HepG2 (cell line): ENCODE results near the gene PSEN1. TPM values are rescaled to one million over a fixed set of nuclear protein-coding genes. Genes with fewer than 3 reads are reported as not detected.

Experiments
- ATAC-seq: fragments of 200-7000 bp; cut with Tn5 transposase; 3 replicates; pipeline ENCODE4 v1.9.1; 2020; ENCODE audit warnings: mild to moderate bottlenecking, moderate library complexity
- BruUV-seq: library from RNA; stranded (reverse); fragments of 400-500 nt; replicated peaks from 2 replicates; lab custom pipeline; 2021; lab: Mats Ljungman, UMichigan
- CTCF ChIA-PET: fragments of 300-600 bp; formaldehyde crosslinking; extraction: SDS; loops from one replicate; lab custom pipeline; 2021; ENCODE audit warnings: low total read pairs, inconsistent platforms, low intra/inter-chr PET ratio; lab: Yijun Ruan, JAX
- POLR2A ChIA-PET: fragments of 350-600 bp; sonication (Branson Sonifier 250); formaldehyde crosslinking; loops from one replicate; lab custom pipeline; 2020; ENCODE audit warnings: antibody characterized with exemption, inconsistent platforms; lab: Yijun Ruan, JAX
- DNase-seq: peaks from one replicate; pipeline ENCODE4 v3.0.0-alpha.2; 2015; ENCODE audit warnings: low spot score
- FAIRE-seq: peaks from 3 replicates; lab custom pipeline; 2011; peaks lifted over from hg19 to GRCh38; lab: Jason Lieb, UNC
- H2AFZ ChIP-seq: one replicate; pipeline ENCODE4 v1.6.1; 2011; ENCODE audit warnings: low read length, inconsistent platforms
- H3K27ac ChIP-seq: fragments of 300-600 bp; 3 replicates; pipeline ENCODE4 v1.8.0; 2011; ENCODE audit warnings: mixed run types, mild to moderate bottlenecking, mixed read lengths, low read length, inconsistent platforms; ENCODE audit not compliant: insufficient read depth; ENCODE audit errors: extremely low read length
- H3K27me3 ChIP-seq, 2 experiments: fragments of 200-600 bp in 1 of 2; 2 replicates in 1 of 2; 3 replicates in 1 of 2; pipeline versions ENCODE4 v1.6.0 to v1.8.0; 2011; ENCODE audit warnings: low read length in 2 of 2, mild to moderate bottlenecking in 2 of 2, moderate library complexity in 2 of 2, inconsistent platforms in 1 of 2; ENCODE audit not compliant: insufficient read depth in 2 of 2, control insufficient read depth in 1 of 2
- H3K36me3 ChIP-seq, 2 experiments: fragments of 200-600 bp in 1 of 2; replicated peaks in 1 of 2; 2 replicates in 1 of 2; 3 replicates in 1 of 2; pipeline versions ENCODE4 v1.5.1 to v1.8.0; 2011; ENCODE audit warnings: low read length in 2 of 2, inconsistent platforms in 1 of 2; ENCODE audit not compliant: insufficient read depth in 2 of 2, control insufficient read depth in 1 of 2
- H3K4me1 ChIP-seq: 2 replicates; pipeline ENCODE4 v1.5.1; 2012; ENCODE audit warnings: low read length, inconsistent platforms; ENCODE audit not compliant: insufficient read depth
- H3K4me2 ChIP-seq: 2 replicates; pipeline ENCODE4 v1.6.0; 2011; ENCODE audit warnings: low read depth, low read length, inconsistent platforms
- H3K4me3 ChIP-seq, 3 experiments: fragments of 200-600 bp in 1 of 3; sonication (generic), shearing (Covaris generic) in 1 of 3; replicated peaks in 1 of 3; 2 replicates each; pipeline ENCODE4 v1.5.1; 2011 to 2016; ENCODE audit warnings: low read length in 3 of 3, inconsistent platforms in 2 of 3, low read depth in 2 of 3, mild to moderate bottlenecking in 2 of 3, control low read depth in 1 of 3, mixed read lengths in 1 of 3; ENCODE audit not compliant: insufficient read depth in 1 of 3
- H3K79me2 ChIP-seq: one replicate; pipeline ENCODE4 v1.6.1; 2011; ENCODE audit warnings: low read length, inconsistent platforms; ENCODE audit not compliant: insufficient read depth
- H3K9ac ChIP-seq: 2 replicates; pipeline ENCODE4 v1.6.0; 2011; ENCODE audit warnings: mild to moderate bottlenecking, low read depth, low read length, inconsistent platforms; ENCODE audit not compliant: insufficient read depth
- H3K9me3 ChIP-seq: 2 replicates; pipeline ENCODE4 v1.5.1; 2012; ENCODE audit warnings: mild to moderate bottlenecking, low read length
- H4K20me1 ChIP-seq: 2 replicates; pipeline ENCODE4 v1.6.0; 2011; ENCODE audit warnings: inconsistent platforms, mild to moderate bottlenecking, low read length, moderate library complexity; ENCODE audit not compliant: insufficient read depth
- ARID4A ChIP-seq: sonication (generic); formaldehyde crosslinking; IDR thresholded peaks from 2 replicates; pipeline ENCODE4 v1.5.0; 2020; ENCODE audit warnings: mild to moderate bottlenecking, missing genetic modification reagents, borderline replicate concordance
- DPF2 ChIP-seq: sonication (generic); formaldehyde crosslinking; IDR thresholded peaks from 2 replicates; pipeline ENCODE4 v1.4.0; 2020; ENCODE audit warnings: mild to moderate bottlenecking, low read depth, missing genetic modification reagents, borderline replicate concordance
- SNAPC5 ChIP-seq: sonication (generic); formaldehyde crosslinking; IDR thresholded peaks from 2 replicates; pipeline ENCODE4 v1.8.1; 2023; ENCODE audit warnings: mild to moderate bottlenecking, missing genetic modification reagents, borderline replicate concordance
- TBP ChIP-seq: sonication (generic); formaldehyde crosslinking; IDR thresholded peaks from 2 replicates; pipeline ENCODE4 v1.5.0; 2020; ENCODE audit warnings: missing genetic modification reagents
- ZMYM2 ChIP-seq: sonication (generic); formaldehyde crosslinking; IDR thresholded peaks from 2 replicates; pipeline ENCODE4 v1.8.0; 2022; ENCODE audit warnings: mild to moderate bottlenecking, missing genetic modification reagents
- ZNF512B ChIP-seq: sonication (generic); formaldehyde crosslinking; IDR thresholded peaks from 2 replicates; pipeline ENCODE4 v1.5.1; 2020; ENCODE audit warnings: missing genetic modification reagents, mild to moderate bottlenecking, borderline replicate concordance
- ZNF883 ChIP-seq: sonication (generic); formaldehyde crosslinking; IDR thresholded peaks from 2 replicates; pipeline ENCODE4 v1.5.1; 2020; ENCODE audit warnings: mild to moderate bottlenecking, missing genetic modification reagents; ENCODE audit errors: not compliant biosample characterization
- WGBS: methylation state at CpG from one replicate; pipeline ENCODE4 v1.1.6; 2017; ENCODE audit warnings: low lambda C conversion rate; 5-methylcytosine and 5-hydroxymethylcytosine counted together
- in situ Hi-C: cut with HindIII; loops from 2 replicates; pipeline ENCODE4 v1.10.0; 2017; ENCODE audit warnings: low pct_unique_long_range_greater_than_20kb; ENCODE audit not compliant: extremely low pct_ligation_motif_present
- intact Hi-C: fragments of 100-400 bp; cut with micrococcal nuclease; formaldehyde crosslinking; loops from one replicate; pipeline ENCODE4 v1.10.0; 2022; ENCODE audit not compliant: unreplicated experiment
- polyA plus RNA-seq, 8 experiments: library from polyadenylated mRNA; depleted of rRNA in 3 of 8; stranded (reverse) in 7 of 8; unstranded in 1 of 8; fragments of >200 nt; fragmentation: Illumina TruSeq in 4 of 8; extraction: Trizol in 4 of 8; gene quantifications; 2 replicates each; pipeline versions ENCODE4 v1.2.1 to v1.2.3, GENCODE V29; 2011 to 2016; ENCODE audit warnings: low read depth in 4 of 8, missing spikeins in 1 of 8, mixed read lengths in 1 of 8; ENCODE audit not compliant: insufficient read depth in 1 of 8
- total RNA-seq, 5 experiments: library from RNA; depleted of rRNA; stranded (reverse); fragments of >200 nt; fragmentation: Illumina TruSeq; extraction: Trizol; gene quantifications; 2 replicates each; pipeline ENCODE4 v1.2.3, GENCODE V29; 2016; ENCODE audit warnings: low read depth in 1 of 5

PSEN1 gene
- total and polyA plus RNA-seq, 2 of the 13 experiments (the other 11 are each of a cell fraction or from before 2014, with no cell fraction given): 12.5 to 26.6 TPM

- POLR2A ChIA-PET: no interaction called here
- Histone ChIP-seq H3K9me3 (no peaks in the 10 kb centered on the region), H3K9ac (no peak overlapping the region), H4K20me1 (no peaks in the 10 kb centered on the region), H3K27ac (no peak overlapping the region), H2AFZ (no peak overlapping the region), H3K79me2 (no peaks in the 10 kb centered on the region), H3K4me2 (no peak overlapping the region), H3K4me1 (no peaks in the 10 kb centered on the region)
- 99% methylated on average over 9 of the region's 9 CpGs for WGBS
- ATAC-seq: no peak
- intact Hi-C loops: no loop called here
- FAIRE-seq: no peak
- TF ChIP-seq TBP (no peak), ARID4A (CRISPR knock-in tag) (no peak), ZNF512B (CRISPR knock-in tag) (no peak), ZNF883 (CRISPR knock-in tag) (no peak), SNAPC5 (no peak), ZMYM2 (CRISPR knock-in tag) (no peak), DPF2 (CRISPR knock-in tag) (no peak)
- TF ChIP-seq, all 625 proteins: peak for 0
- Histone ChIP-seq H3K36me3 (peaks cover 9 to 36% of the 10 kb centered on the region in 2 experiments; a peak in 4 of 5 replicates), H3K27me3 (no peaks in the 10 kb centered on the region), H3K4me3 (no peak overlapping the region)
- CTCF ChIA-PET: no interaction called here
- BruUV-seq: no TSS peak
- DNase-seq: no peak
- in situ Hi-C loops: loop anchor here (10.0 kb wide), 1 partner anchor 297 kb away; no protein-coding TSS in a partner anchor
Measured at GRCh38 chr14:73168274-73168673, 32.0 kb downstream of the PSEN1 start.
